ENCODE results near the gene PTPRN2.
"Not testable (repeated sequence)": the region's sequence is repeated elsewhere in the genome, so short reads cannot be mapped to it uniquely, and the experiment has no call there.

The PTPRN2 gene

DNA sequence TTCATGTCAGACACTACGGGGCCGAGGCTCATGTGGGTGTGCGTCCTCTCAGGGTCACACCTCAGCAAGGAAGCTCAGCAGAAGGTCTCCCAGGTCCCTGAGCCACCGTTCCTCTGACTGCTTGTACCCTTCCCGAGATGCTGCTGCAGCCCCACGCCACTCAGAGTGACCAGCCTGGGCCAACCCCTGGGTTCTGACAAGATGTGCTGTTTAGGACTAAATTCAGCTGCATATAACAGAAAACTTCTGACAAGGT lies 738.4 kb downstream of the PTPRN2 start:
- in situ Hi-C loops (cut with MboI; ENCODE audit: low sequenced_read_pairs, unreplicated experiment): no loop called here
- no peak for TF ChIP-seq CTCF (IDR thresholded peaks at IDR 0.05; ENCODE audit: borderline replicate concordance, control extremely low read depth, extremely low read depth, insufficient read depth, missing control alignments)
- DNase-seq (ENCODE audit: low spot score): no peak

DNA sequence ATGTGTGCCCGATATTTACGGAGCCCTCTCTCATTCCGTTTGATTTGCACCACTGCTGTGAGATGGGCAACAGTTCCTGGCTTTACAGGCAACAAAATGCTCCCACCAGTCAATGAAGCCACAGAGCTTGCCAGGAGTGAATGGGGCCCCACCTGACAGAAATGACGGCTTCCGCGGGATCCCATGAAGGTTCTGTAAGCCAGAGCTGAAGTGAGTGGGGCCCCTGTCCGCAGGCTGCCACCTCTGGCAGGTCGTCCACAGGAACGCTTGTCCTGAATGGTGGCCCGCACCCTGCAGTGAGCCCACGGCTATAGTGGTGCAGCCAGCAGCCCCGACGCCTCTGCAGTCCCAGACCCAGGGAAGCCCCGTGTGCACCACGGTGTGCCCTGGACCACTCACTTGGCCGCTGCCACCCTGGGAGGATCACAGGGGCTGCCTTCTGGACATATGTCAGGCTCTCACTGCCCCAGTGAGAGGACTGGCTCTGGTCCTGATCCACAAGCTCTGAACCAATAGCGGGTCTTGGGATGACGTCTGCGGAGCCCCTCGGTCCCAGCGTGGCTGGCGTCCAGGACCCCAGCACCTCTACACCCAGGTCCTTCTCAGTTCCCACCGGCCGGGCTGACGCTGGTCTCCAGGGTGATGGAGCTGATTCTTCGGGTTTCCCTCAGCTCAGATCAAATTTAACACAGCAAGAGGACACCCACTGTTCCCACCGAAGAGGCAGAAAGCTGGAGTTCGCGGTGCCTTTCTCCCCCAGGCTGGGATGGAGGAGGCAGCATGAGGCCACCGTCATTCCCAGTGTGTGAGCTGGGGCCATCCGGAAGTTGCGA lies 738.9 kb downstream of the PTPRN2 start:
- DNase-seq (ENCODE audit: low spot score): no peak
- in situ Hi-C loops (cut with MboI; ENCODE audit: low sequenced_read_pairs, unreplicated experiment): no loop called here
- TF ChIP-seq CTCF (IDR thresholded peaks at IDR 0.05; ENCODE audit: borderline replicate concordance, control extremely low read depth, extremely low read depth, insufficient read depth, missing control alignments): no peak

DNA sequence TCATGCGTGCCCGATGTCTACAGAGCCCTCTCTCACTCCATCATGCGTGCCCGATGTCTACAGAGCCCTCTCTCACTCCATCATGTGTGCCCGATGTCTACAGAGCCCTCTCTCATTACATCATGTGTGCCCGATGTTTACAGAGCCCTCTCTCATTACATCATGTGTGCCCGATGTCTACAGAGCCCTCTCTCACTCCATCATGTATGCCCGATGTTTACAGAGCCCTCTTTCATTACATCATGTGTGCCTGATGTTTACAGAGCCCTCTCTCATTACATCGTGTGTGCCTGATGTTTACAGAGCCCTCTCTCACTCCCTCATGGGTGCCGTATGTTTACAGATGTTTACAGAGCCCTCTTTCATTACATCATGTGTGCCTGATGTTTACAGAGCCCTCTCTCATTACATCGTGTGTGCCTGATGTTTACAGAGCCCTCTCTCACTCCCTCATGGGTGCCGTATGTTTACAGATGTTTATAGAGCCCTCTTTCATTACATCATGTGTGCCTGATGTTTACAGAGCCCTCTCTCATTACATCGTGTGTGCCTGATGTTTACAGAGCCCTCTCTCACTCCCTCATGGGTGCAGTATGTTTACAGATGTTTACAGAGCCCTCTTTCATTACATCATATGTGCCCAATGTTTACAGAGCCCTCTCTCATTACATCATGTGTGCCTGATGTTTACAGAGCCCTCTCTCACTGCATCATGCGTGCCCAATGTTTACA lies 739.7 kb downstream of the PTPRN2 start:
- DNase-seq (ENCODE audit: low spot score); in situ Hi-C loops (cut with MboI; ENCODE audit: low sequenced_read_pairs, unreplicated experiment): not testable (repeated sequence)

- DNase-seq (ENCODE audit: low spot score); in situ Hi-C loops (cut with MboI; ENCODE audit: low sequenced_read_pairs, unreplicated experiment): not testable (repeated sequence)
These were observed 740.9 kb downstream of the PTPRN2 start for GRCh38 chr7:157846746-157847145.

DNA sequence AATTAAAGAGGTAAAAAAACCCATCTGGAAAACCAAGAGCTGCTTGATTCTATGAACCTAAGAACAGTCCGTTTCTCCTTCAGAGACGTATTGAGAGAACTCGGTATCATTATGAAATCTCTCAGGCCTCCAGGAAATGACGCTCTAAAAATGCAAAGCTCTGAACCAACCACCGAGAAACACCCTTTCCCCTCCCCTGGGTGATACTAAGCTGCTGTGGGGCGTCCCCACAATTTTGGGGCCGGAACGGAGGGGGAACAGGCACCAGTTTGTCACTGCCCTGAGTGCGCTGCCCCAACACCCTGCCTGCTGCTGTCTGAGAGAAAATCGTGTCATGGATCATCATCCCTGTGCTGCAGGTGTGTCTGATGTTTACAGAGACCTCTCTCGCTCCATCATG lies 741.4 kb downstream of the PTPRN2 start:
- DNase-seq (ENCODE audit: low spot score): no peak
- in situ Hi-C loops (cut with MboI; ENCODE audit: low sequenced_read_pairs, unreplicated experiment): no loop called here
- TF ChIP-seq CTCF (IDR thresholded peaks at IDR 0.05; ENCODE audit: borderline replicate concordance, control extremely low read depth, extremely low read depth, insufficient read depth, missing control alignments): no peak

- no peak for TF ChIP-seq CTCF (IDR thresholded peaks at IDR 0.05; ENCODE audit: borderline replicate concordance, control extremely low read depth, extremely low read depth, insufficient read depth, missing control alignments)
- in situ Hi-C loops (cut with MboI; ENCODE audit: low sequenced_read_pairs, unreplicated experiment): no loop called here
- DNase-seq (ENCODE audit: low spot score): no peak
These were observed 742.3 kb downstream of the PTPRN2 start for GRCh38 chr7:157845203-157845835.

- TF ChIP-seq CTCF (IDR thresholded peaks at IDR 0.05; ENCODE audit: borderline replicate concordance, control extremely low read depth, extremely low read depth, insufficient read depth, missing control alignments): no peak
- in situ Hi-C loops (cut with MboI; ENCODE audit: low sequenced_read_pairs, unreplicated experiment): no loop called here
- no peak for DNase-seq (ENCODE audit: low spot score)
These were observed 743.0 kb downstream of the PTPRN2 start for GRCh38 chr7:157844611-157845010.
